Mucosa of stomach (tissue), 1 donor: ENCODE results near the gene STK24.
"Not testable (repeated sequence)": the region's sequence is repeated elsewhere in the genome, so short reads cannot be mapped to it uniquely, and the experiment has no call there.

ENCODE experiments used
- H3K27me3 ChIP-seq: one replicate; pipeline ENCODE4 v1.7.0; 2013; ENCODE audit warnings: mild to moderate bottlenecking, low read length; ENCODE audit not compliant: control insufficient read depth, insufficient read depth
- H3K36me3 ChIP-seq: one replicate; pipeline ENCODE4 v1.7.0; 2013; ENCODE audit warnings: low read length; ENCODE audit not compliant: control insufficient read depth, insufficient read depth
- H3K4me1 ChIP-seq: one replicate; pipeline ENCODE4 v1.7.0; 2013; ENCODE audit warnings: mild to moderate bottlenecking, low read length; ENCODE audit not compliant: control insufficient read depth, insufficient read depth
- H3K4me3 ChIP-seq: one replicate; pipeline ENCODE4 v1.7.0; 2013; ENCODE audit warnings: low read length
- H3K9ac ChIP-seq: one replicate; pipeline ENCODE4 v1.7.0; 2013; ENCODE audit warnings: mild to moderate bottlenecking, low read length, moderate library complexity
- H3K9me3 ChIP-seq: one replicate; pipeline ENCODE4 v1.7.0; 2013; ENCODE audit warnings: mild to moderate bottlenecking, low read length, moderate library complexity; ENCODE audit not compliant: control insufficient read depth
- donor health status: Pancreatic carcinoma.

The STK24 gene

GRCh38 chr13:98576963-98577835 lies at the start of gene STK24:
STK24 (minus strand) TSS chr13:98577107; CDS start chr13:98576786, 321 bp downstream.
- H3K4me1 ChIP-seq, result peaks cover 26% of the 10 kb centered on the region
- no peaks in the 10 kb centered on the region for H3K36me3 ChIP-seq
- no peaks in the 10 kb centered on the region for H3K9me3 ChIP-seq
- peak within 1 kb of the TSS; percentile 65 for H3K4me3 ChIP-seq
- H3K27me3 ChIP-seq, result no peaks in the 10 kb centered on the region
- H3K9ac ChIP-seq, result peak within 1 kb of the TSS; percentile 95

GRCh38 chr13:98626298-98626935 lies 49.5 kb upstream of the STK24 start:
- Histone ChIP-seq H3K4me1 (peaks cover 34% of the 10 kb centered on the region), H3K4me3 (no peak overlapping the region), H3K9me3 (no peaks in the 10 kb centered on the region), H3K27me3 (no peaks in the 10 kb centered on the region), H3K9ac (no peak overlapping the region), H3K36me3 (no peaks in the 10 kb centered on the region)

DNA sequence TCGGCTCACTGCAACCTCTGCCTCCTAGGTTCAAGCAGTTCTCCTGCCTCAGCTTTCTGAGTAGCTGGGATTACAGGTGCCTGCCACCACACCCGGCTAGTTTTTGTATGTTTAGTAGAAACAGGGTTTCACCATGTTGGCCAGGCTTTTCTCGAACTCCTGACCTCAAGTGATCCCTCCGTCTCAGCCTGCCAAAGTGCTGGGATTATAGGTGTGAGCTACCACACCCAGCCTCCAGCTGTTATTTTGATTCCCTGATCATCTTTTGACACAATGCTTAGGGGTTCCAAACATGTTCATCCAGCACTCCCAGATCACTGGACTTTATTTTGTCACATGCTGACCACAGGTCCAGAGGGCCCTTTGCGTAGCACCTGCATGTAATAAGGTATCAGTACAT lies 47.7 kb upstream of the STK24 start:
- H3K27me3 ChIP-seq, H3K9me3 ChIP-seq, H3K9ac ChIP-seq, H3K4me3 ChIP-seq, H3K36me3 ChIP-seq: not testable (repeated sequence)
- H3K4me1 ChIP-seq, result peaks cover 31% of the 10 kb centered on the region

DNA sequence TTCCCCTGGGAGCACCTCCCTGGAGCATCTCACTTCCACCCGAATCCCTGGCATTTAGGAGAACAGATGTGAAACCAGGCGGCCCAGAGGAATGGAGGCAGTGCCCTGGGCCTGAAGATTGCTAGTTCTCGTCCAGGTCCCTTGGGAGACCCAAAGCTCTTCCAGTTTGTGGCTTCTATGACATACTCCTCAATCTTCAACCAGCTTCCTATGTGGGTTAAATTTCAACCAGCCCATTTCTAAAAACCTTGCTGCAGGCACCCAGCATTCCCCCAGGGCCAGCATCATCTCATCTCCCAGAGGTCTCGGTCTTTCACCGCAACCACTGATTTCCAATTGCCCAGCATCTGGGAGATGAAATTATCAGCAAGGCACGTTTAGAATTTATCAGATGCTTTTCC lies 46.0 kb upstream of the STK24 start:
- H3K9me3 ChIP-seq, result no peaks in the 10 kb centered on the region
- no peaks in the 10 kb centered on the region for H3K36me3 ChIP-seq
- H3K9ac ChIP-seq, result no peak overlapping the region
- H3K27me3 ChIP-seq, result no peaks in the 10 kb centered on the region
- H3K4me3 ChIP-seq, result no peak overlapping the region
- peaks cover 18% of the 10 kb centered on the region for H3K4me1 ChIP-seq

- Histone ChIP-seq H3K9me3 (no peaks in the 10 kb centered on the region), H3K27me3 (no peaks in the 10 kb centered on the region), H3K4me3 (no peak overlapping the region), H3K4me1 (peaks cover 6% of the 10 kb centered on the region), H3K9ac (no peak overlapping the region), H3K36me3 (no peaks in the 10 kb centered on the region)
Measured at GRCh38 chr13:98619556-98619955, 42.6 kb upstream of the STK24 start.

DNA sequence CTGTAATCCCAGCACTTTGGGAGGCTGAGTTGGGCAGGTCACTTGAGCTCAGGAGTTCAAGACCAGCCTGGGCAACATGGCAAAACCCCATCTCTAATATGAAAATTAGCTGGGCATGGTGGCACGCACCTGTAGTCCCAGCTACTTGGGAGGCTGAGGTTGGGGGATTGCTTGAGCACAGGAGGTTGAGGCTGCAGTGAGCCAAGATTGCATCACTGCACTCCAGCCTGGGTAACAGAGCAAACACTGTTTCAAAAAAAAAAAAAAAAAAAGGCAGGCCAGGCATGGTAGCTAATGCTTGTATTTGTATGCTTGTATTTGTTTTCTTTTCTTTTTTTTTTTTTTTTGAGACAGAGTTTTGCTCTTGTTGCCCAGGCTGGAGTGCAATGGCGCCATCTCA lies 38.7 kb upstream of the STK24 start:
- H3K27me3 ChIP-seq, H3K9ac ChIP-seq, H3K9me3 ChIP-seq, H3K36me3 ChIP-seq, H3K4me3 ChIP-seq, H3K4me1 ChIP-seq: not testable (repeated sequence)

GRCh38 chr13:98613591-98613990 lies 36.7 kb upstream of the STK24 start:
- no peak overlapping the region for H3K4me3 ChIP-seq
- H3K4me1 ChIP-seq, result no peaks in the 10 kb centered on the region
- no peaks in the 10 kb centered on the region for H3K9me3 ChIP-seq
- H3K9ac ChIP-seq, result no peak overlapping the region
- H3K36me3 ChIP-seq, result no peaks in the 10 kb centered on the region
- H3K27me3 ChIP-seq, result no peaks in the 10 kb centered on the region

DNA sequence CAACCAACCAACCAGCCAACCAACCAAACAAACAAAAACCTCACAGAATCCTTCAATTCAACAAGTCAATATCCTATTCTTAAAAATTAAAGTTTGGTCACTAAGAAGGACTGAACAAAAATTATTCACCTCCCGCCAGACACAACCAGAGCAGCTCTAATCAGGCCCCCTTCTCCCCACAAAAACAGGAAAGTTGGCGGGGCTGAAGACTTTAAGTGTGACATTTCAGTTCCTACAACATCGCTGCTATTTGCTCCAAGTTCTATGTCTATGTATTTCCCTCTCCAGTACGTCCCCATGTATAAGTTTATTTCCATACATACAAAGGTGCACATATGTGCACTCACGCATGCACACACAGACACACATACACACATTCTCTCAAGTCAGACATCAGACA lies 32.8 kb upstream of the STK24 start:
- Histone ChIP-seq H3K4me1 (no peaks in the 10 kb centered on the region), H3K4me3 (no peak overlapping the region), H3K36me3 (no peaks in the 10 kb centered on the region), H3K9me3 (no peaks in the 10 kb centered on the region), H3K27me3 (no peaks in the 10 kb centered on the region), H3K9ac (no peak overlapping the region)

DNA sequence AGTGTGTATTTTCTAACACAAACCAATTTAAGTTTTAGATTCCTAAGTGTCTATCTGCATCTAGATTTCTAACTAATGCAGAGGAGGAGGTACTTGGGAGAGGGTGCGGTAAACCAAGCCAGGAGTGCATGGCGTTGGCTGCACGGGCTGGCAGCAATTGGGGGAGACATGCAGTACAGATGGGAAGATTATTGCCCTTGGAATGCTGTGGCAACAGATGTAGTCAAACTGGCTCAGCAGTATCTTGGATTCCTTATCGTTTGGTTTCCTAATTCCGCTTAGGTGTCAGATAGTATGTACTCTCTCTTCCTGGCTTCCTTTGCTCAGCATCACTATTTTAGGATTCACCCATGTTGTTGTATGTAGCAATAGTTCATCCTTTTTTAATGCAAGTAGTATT lies 29.4 kb upstream of the STK24 start:
- Histone ChIP-seq H3K36me3 (no peaks in the 10 kb centered on the region), H3K4me1 (no peaks in the 10 kb centered on the region), H3K9ac (no peak overlapping the region), H3K27me3 (no peaks in the 10 kb centered on the region), H3K4me3 (no peak overlapping the region), H3K9me3 (no peaks in the 10 kb centered on the region)

GRCh38 chr13:98599502-98600328 lies 22.8 kb upstream of the STK24 start:
- no peak overlapping the region for H3K9ac ChIP-seq
- peaks cover 12% of the 10 kb centered on the region for H3K4me1 ChIP-seq
- H3K27me3 ChIP-seq, result no peaks in the 10 kb centered on the region
- no peaks in the 10 kb centered on the region for H3K9me3 ChIP-seq
- no peak overlapping the region for H3K4me3 ChIP-seq
- H3K36me3 ChIP-seq, result no peaks in the 10 kb centered on the region

- Histone ChIP-seq H3K4me1 (peaks cover 12% of the 10 kb centered on the region), H3K36me3 (no peaks in the 10 kb centered on the region), H3K27me3 (no peaks in the 10 kb centered on the region), H3K9ac (no peak overlapping the region), H3K4me3 (no peak overlapping the region), H3K9me3 (no peaks in the 10 kb centered on the region)
Measured at GRCh38 chr13:98598043-98598442, 21.1 kb upstream of the STK24 start.

DNA sequence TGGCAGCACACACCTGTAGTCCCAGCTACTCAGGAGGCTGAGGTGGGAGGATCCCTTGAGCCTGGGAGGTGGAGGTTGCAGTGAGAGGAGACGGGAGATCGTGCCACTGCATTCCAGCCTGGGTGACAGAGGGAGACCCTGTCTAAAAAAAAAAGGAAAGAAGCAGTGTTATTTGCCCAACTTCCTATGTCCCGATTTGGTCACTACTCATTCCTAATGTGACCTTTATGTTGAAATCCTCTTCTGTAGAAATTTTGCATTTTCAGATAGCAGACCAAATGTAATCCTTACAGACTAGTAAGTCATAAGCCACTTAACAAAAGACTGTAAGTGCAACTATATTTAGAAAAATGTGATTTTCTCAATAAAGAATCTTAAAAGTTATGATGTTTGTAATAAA lies 18.2 kb upstream of the STK24 start:
- no peak overlapping the region for H3K9ac ChIP-seq
- no peaks in the 10 kb centered on the region for H3K9me3 ChIP-seq
- no peaks in the 10 kb centered on the region for H3K27me3 ChIP-seq
- H3K4me3 ChIP-seq, result no peak overlapping the region
- H3K4me1 ChIP-seq, result peaks cover 19% of the 10 kb centered on the region
- H3K36me3 ChIP-seq, result no peaks in the 10 kb centered on the region
